WI38 (cell line): ENCODE results near the gene TPST1.

Experiments
- H3K4me3 ChIP-seq: 2 replicates; pipeline ENCODE4 v1.5.1; 2011; ENCODE audit warnings: low read depth, mild to moderate bottlenecking, control low read depth, low read length
- TF ChIP-seq, protein P1 (sequence below): IDR thresholded peaks from 2 replicates; pipeline ENCODE4 v1.5.1; 2012; ENCODE audit warnings: low read depth, mild to moderate bottlenecking, control low read depth, low read length

Gene TPST1

DNA sequence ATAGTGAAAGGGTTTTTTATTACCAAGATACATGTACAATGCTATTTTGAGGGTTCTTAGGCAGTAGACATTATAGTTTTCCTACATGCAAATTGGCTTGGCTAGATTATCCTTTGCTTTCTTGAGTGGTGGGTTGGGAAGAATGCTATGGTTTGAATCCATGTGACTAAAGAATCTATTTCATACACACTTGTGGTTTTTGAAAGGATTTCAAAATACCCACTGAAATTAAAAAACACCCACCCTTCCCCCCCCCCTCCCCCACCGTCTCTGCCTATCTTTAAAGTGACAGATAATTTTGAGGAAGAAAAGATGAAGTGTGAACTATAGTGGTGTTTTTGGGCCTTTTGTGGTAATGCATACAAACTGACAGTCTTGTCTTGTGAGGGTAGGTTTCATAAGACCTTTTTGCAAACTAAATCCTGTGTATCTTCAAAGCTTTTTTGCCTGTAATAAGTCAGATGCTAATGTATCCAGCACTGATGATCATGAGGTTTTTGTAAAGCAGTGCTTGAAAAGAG, 90.9 kb downstream of the TPST1 start:
- TF ChIP-seq, protein P1, sequence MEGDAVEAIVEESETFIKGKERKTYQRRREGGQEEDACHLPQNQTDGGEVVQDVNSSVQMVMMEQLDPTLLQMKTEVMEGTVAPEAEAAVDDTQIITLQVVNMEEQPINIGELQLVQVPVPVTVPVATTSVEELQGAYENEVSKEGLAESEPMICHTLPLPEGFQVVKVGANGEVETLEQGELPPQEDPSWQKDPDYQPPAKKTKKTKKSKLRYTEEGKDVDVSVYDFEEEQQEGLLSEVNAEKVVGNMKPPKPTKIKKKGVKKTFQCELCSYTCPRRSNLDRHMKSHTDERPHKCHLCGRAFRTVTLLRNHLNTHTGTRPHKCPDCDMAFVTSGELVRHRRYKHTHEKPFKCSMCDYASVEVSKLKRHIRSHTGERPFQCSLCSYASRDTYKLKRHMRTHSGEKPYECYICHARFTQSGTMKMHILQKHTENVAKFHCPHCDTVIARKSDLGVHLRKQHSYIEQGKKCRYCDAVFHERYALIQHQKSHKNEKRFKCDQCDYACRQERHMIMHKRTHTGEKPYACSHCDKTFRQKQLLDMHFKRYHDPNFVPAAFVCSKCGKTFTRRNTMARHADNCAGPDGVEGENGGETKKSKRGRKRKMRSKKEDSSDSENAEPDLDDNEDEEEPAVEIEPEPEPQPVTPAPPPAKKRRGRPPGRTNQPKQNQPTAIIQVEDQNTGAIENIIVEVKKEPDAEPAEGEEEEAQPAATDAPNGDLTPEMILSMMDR: no peak
- H3K4me3 ChIP-seq: no peak overlapping the region

DNA sequence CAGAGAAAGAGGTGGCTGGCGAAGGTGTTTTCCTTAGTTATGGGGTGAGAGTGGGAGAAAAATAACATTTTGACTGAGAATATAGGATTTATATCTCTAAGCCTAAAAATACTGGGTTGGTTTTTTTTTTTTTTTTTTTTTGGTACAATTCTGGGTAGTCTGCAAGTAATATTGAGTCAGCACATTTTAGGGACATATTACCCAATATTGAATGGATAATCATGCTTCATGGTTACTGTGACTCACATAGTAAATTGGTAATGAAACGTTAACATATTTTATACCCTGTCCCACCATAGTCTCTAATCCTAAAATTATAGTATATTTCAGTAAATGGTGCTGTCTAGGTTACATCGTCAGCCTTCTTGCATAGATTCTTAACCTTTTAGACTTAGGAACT, 91.4 kb downstream of the TPST1 start:
- TF ChIP-seq, protein P1: no peak
- H3K4me3 ChIP-seq: no peak overlapping the region

DNA sequence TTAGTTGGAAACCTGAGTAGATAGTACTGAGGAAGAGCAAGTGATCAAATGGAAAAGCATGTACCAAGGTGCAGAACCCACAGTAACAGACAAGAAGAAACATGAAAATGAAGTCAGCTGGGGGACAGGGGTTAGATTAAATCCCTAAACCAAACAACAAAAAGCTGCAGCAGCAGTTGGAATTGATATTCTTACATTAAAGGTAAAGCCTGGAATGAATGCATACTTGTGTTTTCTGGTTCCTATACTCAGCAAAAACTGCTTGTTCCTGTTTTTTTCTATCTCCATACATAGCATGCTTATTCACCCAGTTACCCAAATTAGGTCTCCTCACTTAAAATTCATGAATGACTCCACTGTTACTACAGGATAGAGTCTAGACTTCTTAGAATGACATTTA, 92.4 kb downstream of the TPST1 start:
- no peak overlapping the region for H3K4me3 ChIP-seq
- TF ChIP-seq, protein P1: no peak

DNA sequence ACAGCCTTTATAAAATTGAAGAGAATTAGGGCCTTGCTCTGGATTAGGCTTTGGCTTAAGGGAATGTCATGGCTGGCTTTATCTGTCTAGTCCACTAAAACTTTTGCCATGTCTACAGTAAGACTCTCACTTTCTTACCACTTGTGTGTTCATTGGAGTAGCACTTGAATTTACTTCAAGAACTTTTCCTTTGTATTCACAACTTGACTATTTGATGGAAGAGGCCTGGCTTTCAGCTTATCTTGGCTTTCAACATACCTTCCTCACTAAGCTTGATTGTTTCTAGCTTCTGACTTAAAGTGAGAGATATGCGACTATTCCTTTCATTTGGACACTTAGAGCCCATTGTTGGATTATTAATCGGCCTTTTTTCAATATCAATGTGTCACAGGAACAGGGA, 96.1 kb downstream of the TPST1 start:
- TF ChIP-seq, protein P1: no peak
- H3K4me3 ChIP-seq: no peak overlapping the region

DNA sequence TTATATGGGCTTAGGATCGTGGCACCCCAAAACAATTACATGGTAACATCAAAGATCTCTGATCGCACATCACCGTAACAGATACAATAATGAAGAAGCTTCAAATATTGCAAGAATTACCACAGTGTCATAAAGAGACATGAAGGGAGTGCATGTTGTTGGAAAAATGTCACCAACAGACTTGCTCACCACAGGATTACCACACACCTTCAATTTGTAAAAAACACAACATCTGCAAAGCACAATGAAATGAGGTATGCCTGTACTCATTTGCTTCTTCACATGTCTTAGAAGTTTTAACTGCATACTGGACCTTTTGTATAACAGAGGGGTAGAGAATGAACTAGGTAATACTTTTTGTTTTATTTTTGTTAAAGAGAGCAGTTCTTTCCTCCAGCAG, 96.6 kb downstream of the TPST1 start:
- TF ChIP-seq, protein P1: no peak
- H3K4me3 ChIP-seq: no peak overlapping the region

DNA sequence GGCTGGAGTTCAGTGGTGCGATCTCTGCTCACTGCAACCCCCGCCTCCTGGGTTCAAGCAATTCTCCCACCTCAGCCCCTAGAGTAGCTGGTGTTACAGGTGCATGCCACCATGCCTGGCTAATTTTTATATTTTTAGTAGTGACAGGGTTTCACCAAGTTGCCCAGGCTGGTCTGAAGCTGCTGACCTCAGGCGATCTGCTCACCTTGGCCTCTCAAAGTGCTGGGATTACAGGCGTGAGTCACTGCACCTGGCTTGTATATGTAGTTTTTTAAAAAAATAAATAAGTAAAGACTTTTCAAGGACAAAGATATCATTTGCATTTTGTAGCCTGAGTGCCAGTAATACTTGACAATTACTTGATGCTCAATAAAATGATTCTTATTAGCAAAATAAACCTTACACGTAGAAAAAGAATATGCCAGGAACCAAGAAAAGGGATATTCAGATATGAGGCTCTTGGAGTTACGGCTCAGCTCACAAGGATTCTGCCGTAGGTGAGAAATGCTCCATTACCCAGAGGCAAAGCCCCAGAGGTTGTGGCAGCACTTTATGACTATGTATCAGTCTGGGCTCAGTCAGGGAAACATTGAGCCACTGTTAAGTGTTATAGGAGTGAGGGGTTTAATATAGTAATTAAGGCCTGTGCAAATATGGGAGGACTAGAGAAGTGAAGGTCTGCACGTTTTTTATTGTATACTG, 98.5 kb downstream of the TPST1 start:
- TF ChIP-seq, protein P1: no peak
- H3K4me3 ChIP-seq: no peak overlapping the region

DNA sequence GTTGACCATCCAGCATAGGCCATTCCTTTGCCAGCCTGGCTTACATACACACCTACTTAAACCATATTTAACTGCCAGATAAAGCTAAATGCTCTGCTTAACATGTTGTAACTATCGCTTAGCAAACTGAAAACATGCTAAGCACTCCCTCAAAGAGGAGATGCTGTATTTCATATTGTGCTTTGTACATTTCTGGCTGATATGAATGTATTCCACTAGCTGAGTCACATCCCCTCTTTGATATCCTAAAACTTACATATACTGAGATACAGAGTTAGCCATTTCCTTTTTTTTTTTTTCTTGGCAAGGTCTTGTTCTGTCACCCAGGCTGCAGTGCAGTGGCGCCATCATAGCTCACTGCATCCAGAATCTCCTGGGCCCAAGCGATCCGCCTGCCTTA, 99.4 kb downstream of the TPST1 start:
- H3K4me3 ChIP-seq: no peak overlapping the region
- TF ChIP-seq, protein P1: no peak
